Keratinocyte (primary cell): ENCODE results near the gene LCT.

Source experiments
- EZH2 ChIP-seq: IDR thresholded peaks from one replicate; pipeline ENCODE4 v1.6.1; 2012; ENCODE audit warnings: inconsistent platforms, mild to moderate bottlenecking, low read length, moderate library complexity
- TF ChIP-seq, protein P1 (sequence below), 3 experiments: IDR thresholded peaks in 1 of 3; conservative IDR thresholded peaks in 1 of 3; optimal IDR thresholded peaks in 1 of 3; 2 replicates in 2 of 3; 3 replicates in 1 of 3; pipeline versions ENCODE3 to v1.5.1; 2011; ENCODE audit warnings: low read length in 3 of 3, mild to moderate bottlenecking in 3 of 3, moderate library complexity in 2 of 3, control low read depth in 1 of 3, inconsistent platforms in 1 of 3; ENCODE audit not compliant: insufficient read depth in 2 of 3; ENCODE audit errors: extremely low read depth in 1 of 3

DNA sequence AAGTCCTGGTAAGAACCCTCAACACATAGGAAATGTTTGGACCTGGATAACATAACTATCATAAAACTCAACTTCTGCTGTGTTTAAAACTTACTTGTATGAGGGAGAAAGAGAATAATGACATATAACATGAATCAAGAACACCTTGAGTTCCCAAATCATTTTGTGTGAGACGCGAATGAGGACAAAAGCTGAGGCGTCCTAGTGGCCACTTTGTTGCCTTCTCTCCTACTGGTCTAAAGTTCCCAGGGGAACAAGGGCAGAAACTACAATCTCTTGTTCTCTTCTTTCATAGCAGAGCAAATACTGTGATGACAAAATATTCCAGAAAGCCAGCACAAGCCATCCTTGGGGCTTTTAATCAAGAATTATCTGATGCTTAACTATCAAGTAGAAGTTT is 8.3 kb upstream of the LCT start:
- TF ChIP-seq, protein P1, sequence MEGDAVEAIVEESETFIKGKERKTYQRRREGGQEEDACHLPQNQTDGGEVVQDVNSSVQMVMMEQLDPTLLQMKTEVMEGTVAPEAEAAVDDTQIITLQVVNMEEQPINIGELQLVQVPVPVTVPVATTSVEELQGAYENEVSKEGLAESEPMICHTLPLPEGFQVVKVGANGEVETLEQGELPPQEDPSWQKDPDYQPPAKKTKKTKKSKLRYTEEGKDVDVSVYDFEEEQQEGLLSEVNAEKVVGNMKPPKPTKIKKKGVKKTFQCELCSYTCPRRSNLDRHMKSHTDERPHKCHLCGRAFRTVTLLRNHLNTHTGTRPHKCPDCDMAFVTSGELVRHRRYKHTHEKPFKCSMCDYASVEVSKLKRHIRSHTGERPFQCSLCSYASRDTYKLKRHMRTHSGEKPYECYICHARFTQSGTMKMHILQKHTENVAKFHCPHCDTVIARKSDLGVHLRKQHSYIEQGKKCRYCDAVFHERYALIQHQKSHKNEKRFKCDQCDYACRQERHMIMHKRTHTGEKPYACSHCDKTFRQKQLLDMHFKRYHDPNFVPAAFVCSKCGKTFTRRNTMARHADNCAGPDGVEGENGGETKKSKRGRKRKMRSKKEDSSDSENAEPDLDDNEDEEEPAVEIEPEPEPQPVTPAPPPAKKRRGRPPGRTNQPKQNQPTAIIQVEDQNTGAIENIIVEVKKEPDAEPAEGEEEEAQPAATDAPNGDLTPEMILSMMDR (optimal IDR thresholded peaks at IDR 0.05 in 1 of 3, IDR thresholded peaks at IDR 0.05 in 1 of 3, conservative IDR thresholded peaks at IDR 0.05 in 1 of 3; ENCODE audit: extremely low read depth in 1 of 3, insufficient read depth in 2 of 3, low read length in 3 of 3) = no peak
- TF ChIP-seq EZH2 = no peak
